Panc1 (cell line): Measurements from ENCODE around the gene CLASRP.

ENCODE experiments used
- CTCF ChIP-seq: fragments of 450-650 bp; IDR thresholded peaks from 2 replicates; pipeline ENCODE4 v1.5.1; 2017; ENCODE audit warnings: mild to moderate bottlenecking
- POLR2AphosphoS5 ChIP-seq: IDR thresholded peaks from 2 replicates; pipeline ENCODE4 v1.6.1; 2012; ENCODE audit warnings: mild to moderate bottlenecking, low read depth, low read length, moderate library complexity
- SIN3A ChIP-seq: IDR thresholded peaks from 2 replicates; pipeline ENCODE4 v1.6.1; 2012; ENCODE audit warnings: low read depth, mild to moderate bottlenecking, low read length, moderate library complexity, borderline replicate concordance; ENCODE audit not compliant: insufficient read depth
- TCF7L2 ChIP-seq: IDR thresholded peaks from 2 replicates; pipeline ENCODE4 v1.6.1; 2011; ENCODE audit warnings: mild to moderate bottlenecking, low read depth, low read length, inconsistent platforms
- TF ChIP-seq, protein P1 (sequence below), 2 experiments: IDR thresholded peaks; 2 replicates each; pipeline ENCODE4 v1.6.1; 2011 to 2012; ENCODE audit warnings: low read depth in 2 of 2, control low read depth in 1 of 2, low read length in 1 of 2, mild to moderate bottlenecking in 1 of 2, moderate library complexity in 1 of 2; ENCODE audit not compliant: insufficient read depth in 1 of 2

DNA sequence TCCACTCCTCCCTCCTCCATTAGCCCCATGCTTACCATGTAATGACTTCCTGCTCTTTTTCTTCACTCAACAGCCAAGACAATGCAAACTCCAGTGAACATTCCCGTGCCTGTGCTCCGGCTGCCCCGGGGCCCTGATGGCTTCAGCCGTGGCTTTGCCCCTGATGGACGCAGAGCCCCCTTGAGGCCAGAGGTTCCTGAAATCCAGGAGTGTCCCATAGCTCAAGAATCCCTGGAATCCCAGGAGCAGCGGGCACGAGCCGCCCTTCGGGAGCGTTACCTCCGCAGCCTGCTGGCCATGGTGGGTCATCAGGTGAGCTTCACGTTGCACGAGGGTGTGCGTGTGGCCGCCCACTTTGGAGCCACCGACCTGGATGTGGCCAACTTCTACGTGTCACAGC, 51.2 kb downstream of the CLASRP start:
- no peak; the same call in 1 of the 2 replicates for TF ChIP-seq CTCF
- TF ChIP-seq, protein P1, sequence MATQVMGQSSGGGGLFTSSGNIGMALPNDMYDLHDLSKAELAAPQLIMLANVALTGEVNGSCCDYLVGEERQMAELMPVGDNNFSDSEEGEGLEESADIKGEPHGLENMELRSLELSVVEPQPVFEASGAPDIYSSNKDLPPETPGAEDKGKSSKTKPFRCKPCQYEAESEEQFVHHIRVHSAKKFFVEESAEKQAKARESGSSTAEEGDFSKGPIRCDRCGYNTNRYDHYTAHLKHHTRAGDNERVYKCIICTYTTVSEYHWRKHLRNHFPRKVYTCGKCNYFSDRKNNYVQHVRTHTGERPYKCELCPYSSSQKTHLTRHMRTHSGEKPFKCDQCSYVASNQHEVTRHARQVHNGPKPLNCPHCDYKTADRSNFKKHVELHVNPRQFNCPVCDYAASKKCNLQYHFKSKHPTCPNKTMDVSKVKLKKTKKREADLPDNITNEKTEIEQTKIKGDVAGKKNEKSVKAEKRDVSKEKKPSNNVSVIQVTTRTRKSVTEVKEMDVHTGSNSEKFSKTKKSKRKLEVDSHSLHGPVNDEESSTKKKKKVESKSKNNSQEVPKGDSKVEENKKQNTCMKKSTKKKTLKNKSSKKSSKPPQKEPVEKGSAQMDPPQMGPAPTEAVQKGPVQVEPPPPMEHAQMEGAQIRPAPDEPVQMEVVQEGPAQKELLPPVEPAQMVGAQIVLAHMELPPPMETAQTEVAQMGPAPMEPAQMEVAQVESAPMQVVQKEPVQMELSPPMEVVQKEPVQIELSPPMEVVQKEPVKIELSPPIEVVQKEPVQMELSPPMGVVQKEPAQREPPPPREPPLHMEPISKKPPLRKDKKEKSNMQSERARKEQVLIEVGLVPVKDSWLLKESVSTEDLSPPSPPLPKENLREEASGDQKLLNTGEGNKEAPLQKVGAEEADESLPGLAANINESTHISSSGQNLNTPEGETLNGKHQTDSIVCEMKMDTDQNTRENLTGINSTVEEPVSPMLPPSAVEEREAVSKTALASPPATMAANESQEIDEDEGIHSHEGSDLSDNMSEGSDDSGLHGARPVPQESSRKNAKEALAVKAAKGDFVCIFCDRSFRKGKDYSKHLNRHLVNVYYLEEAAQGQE (IDR thresholded peaks at IDR 0.05; ENCODE audit: insufficient read depth in 1 of 2, low read depth in 2 of 2, low read length in 1 of 2) = no peak
- TF ChIP-seq SIN3A = no peak
- TF ChIP-seq POLR2AphosphoS5 = no peak
- TF ChIP-seq TCF7L2 = no peak
